Panc1 (cell line): ENCODE measurements around the gene AP4B1.

ENCODE experiments used
- CTCF ChIP-seq: fragments of 450-650 bp; IDR thresholded peaks from 2 replicates; pipeline ENCODE4 v1.5.1; 2017; ENCODE audit warnings: mild to moderate bottlenecking
- POLR2AphosphoS5 ChIP-seq: IDR thresholded peaks from 2 replicates; pipeline ENCODE4 v1.6.1; 2012; ENCODE audit warnings: mild to moderate bottlenecking, low read depth, low read length, moderate library complexity
- TCF7L2 ChIP-seq: IDR thresholded peaks from 2 replicates; pipeline ENCODE4 v1.6.1; 2011; ENCODE audit warnings: mild to moderate bottlenecking, low read depth, low read length, inconsistent platforms

GRCh38 chr1:113881661-113882060 lies 22.9 kb downstream of the AP4B1 start:
- TF ChIP-seq CTCF (no peak), POLR2AphosphoS5 (no peak), TCF7L2 (no peak)
